IMR-90 (cell line): Measurements from ENCODE around the gene RNF212. TPM values are rescaled to one million over a fixed set of nuclear protein-coding genes. Genes with fewer than 3 reads are reported as not detected.

Experiments used
- ATAC-seq: fragments of 200-7000 bp; cut with Tn5 transposase; 2 replicates; pipeline ENCODE4 v1.9.1; 2020; ENCODE audit warnings: low read depth, mild to moderate bottlenecking, moderate library complexity
- BruUV-seq: library from RNA; stranded (reverse); fragments of 400-500 nt; replicated peaks from 2 replicates; lab custom pipeline; 2021; lab: Mats Ljungman, UMichigan
- CTCF ChIA-PET: fragments of 300-600 bp; formaldehyde crosslinking; extraction: SDS; loops from one replicate; lab custom pipeline; 2021; ENCODE audit warnings: antibody characterized with exemption; lab: Yijun Ruan, JAX
- POLR2A ChIA-PET: fragments of 300-600 bp; sonication (Branson Sonifier 250); formaldehyde crosslinking; loops from one replicate; lab custom pipeline; 2022; ENCODE audit warnings: antibody characterized with exemption; ENCODE audit not compliant: unreplicated experiment; lab: Charles Lee
- DNase-seq: peaks from one replicate; pipeline ENCODE4 v3.0.0; 2013
- H2AFZ ChIP-seq: replicated peaks from 2 replicates; pipeline ENCODE3; 2013; ENCODE audit warnings: low read length, mild to moderate bottlenecking; ENCODE audit not compliant: poor library complexity
- H2AK5ac ChIP-seq: 2 replicates; pipeline ENCODE4 v1.6.1; 2013; ENCODE audit warnings: low read depth, low read length, inconsistent platforms
- H2AK9ac ChIP-seq: replicated peaks from 2 replicates; pipeline ENCODE3; 2013; ENCODE audit warnings: mild to moderate bottlenecking, low read depth, low read length, moderate library complexity; ENCODE audit not compliant: poor library complexity
- H2BK120ac ChIP-seq: 2 replicates; pipeline ENCODE4 v1.6.1; 2013; ENCODE audit warnings: low read depth, low read length, inconsistent platforms
- H2BK15ac ChIP-seq: 3 replicates; pipeline ENCODE4 v1.6.1; 2013; ENCODE audit warnings: low read depth, low read length, inconsistent platforms
- H2BK20ac ChIP-seq: 2 replicates; pipeline ENCODE4 v1.6.1; 2013; ENCODE audit warnings: low read depth, mild to moderate bottlenecking, inconsistent platforms, low read length, moderate library complexity
- H2BK5ac ChIP-seq: 2 replicates; pipeline ENCODE4 v1.6.1; 2013; ENCODE audit warnings: mild to moderate bottlenecking, low read depth, low read length, inconsistent platforms; ENCODE audit not compliant: poor library complexity, severe bottlenecking
- H3K14ac ChIP-seq: replicated peaks from 2 replicates; pipeline ENCODE4 v1.6.1; 2013; ENCODE audit warnings: low read depth, low read length, inconsistent platforms
- H3K18ac ChIP-seq: 2 replicates; pipeline ENCODE4 v1.6.1; 2013; ENCODE audit warnings: low read depth, low read length, control low read depth
- H3K23ac ChIP-seq: 2 replicates; pipeline ENCODE4 v1.6.1; 2013; ENCODE audit warnings: low read depth, low read length, inconsistent platforms
- H3K27ac ChIP-seq: 2 replicates; pipeline ENCODE4 v1.5.1; 2013; ENCODE audit warnings: mild to moderate bottlenecking, control low read depth, low read length; ENCODE audit not compliant: insufficient read depth
- H3K27me3 ChIP-seq: 2 replicates; pipeline ENCODE4 v1.6.1; 2013; ENCODE audit warnings: low read length; ENCODE audit not compliant: control insufficient read depth, insufficient read depth
- H3K36me3 ChIP-seq: 2 replicates; pipeline ENCODE4 v1.6.1; 2013; ENCODE audit warnings: low read length, mixed read lengths; ENCODE audit not compliant: control insufficient read depth, insufficient read depth
- H3K4ac ChIP-seq: 2 replicates; pipeline ENCODE4 v1.6.1; 2013; ENCODE audit warnings: low read depth, low read length, inconsistent platforms
- H3K4me1 ChIP-seq: 2 replicates; pipeline ENCODE4 v1.6.1; 2013; ENCODE audit warnings: low read length, mixed read lengths; ENCODE audit not compliant: control insufficient read depth, insufficient read depth
- H3K4me2 ChIP-seq: 2 replicates; pipeline ENCODE4 v1.6.1; 2013; ENCODE audit warnings: low read depth, mild to moderate bottlenecking, control low read depth, low read length, moderate library complexity
- H3K4me3 ChIP-seq: 2 replicates; pipeline ENCODE4 v1.5.1; 2013; ENCODE audit warnings: low read depth, mild to moderate bottlenecking, control low read depth, low read length, moderate library complexity; ENCODE audit not compliant: insufficient read depth
- H3K56ac ChIP-seq: 2 replicates; pipeline ENCODE4 v1.6.1; 2013; ENCODE audit warnings: low read length, inconsistent platforms; ENCODE audit not compliant: insufficient read depth; ENCODE audit errors: extremely low read depth
- H3K79me1 ChIP-seq, 2 experiments: 2 replicates each; pipeline ENCODE4 v1.6.1; 2013; ENCODE audit warnings: low read length in 2 of 2, inconsistent platforms in 1 of 2, low read depth in 1 of 2
- H3K9ac ChIP-seq: 2 replicates; pipeline ENCODE4 v1.6.1; 2013; ENCODE audit warnings: low read depth, low read length, control low read depth
- H3K9me1 ChIP-seq: 2 replicates; pipeline ENCODE4 v1.6.1; 2013; ENCODE audit warnings: low read length, inconsistent platforms; ENCODE audit not compliant: insufficient read depth
- H3K9me3 ChIP-seq: 2 replicates; pipeline ENCODE4 v1.6.1; 2013; ENCODE audit warnings: low read length; ENCODE audit not compliant: control insufficient read depth, insufficient read depth
- H4K20me1 ChIP-seq: 2 replicates; pipeline ENCODE4 v1.6.1; 2013; ENCODE audit warnings: low read length, inconsistent platforms; ENCODE audit not compliant: insufficient read depth
- H4K5ac ChIP-seq: 2 replicates; pipeline ENCODE4 v1.6.1; 2013; ENCODE audit warnings: mild to moderate bottlenecking, low read depth, low read length, control low read depth
- H4K8ac ChIP-seq, 2 experiments: 2 replicates each; pipeline ENCODE4 v1.6.1; 2013; ENCODE audit warnings: low read depth in 2 of 2, low read length in 2 of 2, control low read depth in 1 of 2, inconsistent platforms in 1 of 2
- H4K91ac ChIP-seq: 2 replicates; pipeline ENCODE4 v1.6.1; 2013; ENCODE audit warnings: low read depth, low read length, inconsistent platforms; ENCODE audit not compliant: insufficient read depth
- BHLHE40 ChIP-seq: fragments of 150-350 bp; IDR thresholded peaks from 2 replicates; pipeline ENCODE4 v1.6.1; 2016; ENCODE audit warnings: mild to moderate bottlenecking, low read depth, low read length
- CEBPB ChIP-seq: IDR thresholded peaks from 2 replicates; pipeline ENCODE4 v1.6.1; 2012; ENCODE audit warnings: low read depth, low read length, improper control_type of control experiment
- CHD1 ChIP-seq: IDR thresholded peaks from 2 replicates; pipeline ENCODE4 v1.6.1; 2012; ENCODE audit warnings: low read depth, low read length, improper control_type of control experiment
- CTCF ChIP-seq: conservative IDR thresholded peaks from 2 replicates; pipeline ENCODE4 v1.5.1; 2012; ENCODE audit warnings: mild to moderate bottlenecking, low read depth, low read length, improper control_type of control experiment
- ELK1 ChIP-seq: fragments of 150-350 bp; IDR thresholded peaks from 2 replicates; pipeline ENCODE4 v1.6.1; 2016; ENCODE audit warnings: low read depth, mild to moderate bottlenecking, low read length, moderate library complexity, borderline replicate concordance
- FOS ChIP-seq: fragments of 150-350 bp; IDR thresholded peaks from 2 replicates; pipeline ENCODE4 v1.6.1; 2016; ENCODE audit warnings: low read depth, low read length
- MAFK ChIP-seq: IDR thresholded peaks from 2 replicates; pipeline ENCODE4 v1.6.1; 2012; ENCODE audit warnings: low read depth, low read length, improper control_type of control experiment
- MAZ ChIP-seq: IDR thresholded peaks from 2 replicates; pipeline ENCODE4 v1.6.1; 2012; ENCODE audit warnings: low read depth, mild to moderate bottlenecking, low read length, improper control_type of control experiment, moderate library complexity, borderline replicate concordance
- MXI1 ChIP-seq: IDR thresholded peaks from 2 replicates; pipeline ENCODE4 v1.6.1; 2012; ENCODE audit warnings: low read depth, mild to moderate bottlenecking, low read length, moderate library complexity, borderline replicate concordance
- NFE2L2 ChIP-seq: fragments of 150-350 bp; IDR thresholded peaks from 2 replicates; pipeline ENCODE4 v1.6.1; 2016; ENCODE audit warnings: low read depth, mild to moderate bottlenecking, low read length
- POLR2A ChIP-seq: IDR thresholded peaks from 2 replicates; pipeline ENCODE4 v1.6.1; 2012; ENCODE audit warnings: mild to moderate bottlenecking, low read depth, low read length
- RAD21 ChIP-seq: IDR thresholded peaks from 2 replicates; pipeline ENCODE4 v1.6.1; 2012; ENCODE audit warnings: low read length, improper control_type of control experiment
- RCOR1 ChIP-seq: IDR thresholded peaks from 2 replicates; pipeline ENCODE4 v1.6.1; 2012; ENCODE audit warnings: mild to moderate bottlenecking, low read length, improper control_type of control experiment; ENCODE audit not compliant: insufficient replicate concordance
- RFX5 ChIP-seq: IDR thresholded peaks from 2 replicates; pipeline ENCODE4 v1.8.0; 2012; ENCODE audit warnings: low read depth, mild to moderate bottlenecking, low read length, moderate library complexity
- SMC3 ChIP-seq: fragments of 150-350 bp; IDR thresholded peaks from 2 replicates; pipeline ENCODE4 v1.6.1; 2016; ENCODE audit warnings: low read depth, mild to moderate bottlenecking, antibody characterized with exemption, low read length, moderate library complexity
- USF2 ChIP-seq: fragments of 150-350 bp; IDR thresholded peaks from 2 replicates; pipeline ENCODE4 v1.6.1; 2017; ENCODE audit warnings: mild to moderate bottlenecking, antibody characterized with exemption, low read length, low read depth
- WGBS, 2 experiments: methylation state at CpG; one replicate each; pipeline versions ENCODE4 v1.1.5 to v1.1.7; 2013; ENCODE audit warnings: missing lambda C conversion rate in 2 of 2; ENCODE audit not compliant: insufficient read length in 1 of 2; ENCODE audit errors: extremely low coverage in 2 of 2; 5-methylcytosine and 5-hydroxymethylcytosine counted together
- dilution Hi-C: fragments of 300-500 bp; cut with HindIII; formaldehyde crosslinking; loops from one replicate; pipeline ENCODE4 v1.14.3; 2018; ENCODE audit warnings: low sequenced_read_pairs; ENCODE audit not compliant: unreplicated experiment
- in situ Hi-C: fragments of 300-500 bp; cut with MboI; formaldehyde crosslinking; loops from 3 replicates; pipeline ENCODE4 v1.14.3; 2019; ENCODE audit warnings: low sequenced_read_pairs, inconsistent platforms, mixed read lengths
- intact Hi-C: fragments of 100-400 bp; cut with micrococcal nuclease; formaldehyde crosslinking; loops from 2 replicates; pipeline ENCODE4 v1.10.0; 2022
- polyA plus RNA-seq, 3 experiments: library from polyadenylated mRNA; depleted of rRNA; stranded (reverse); fragments of >200 nt; gene quantifications; 2 replicates each; pipeline ENCODE4 v1.2.3, GENCODE V29; 2012; ENCODE audit warnings: low replicate concordance in 1 of 3
- total RNA-seq: library from RNA; depleted of rRNA; stranded (reverse); fragments of >200 nt; gene quantifications from 2 replicates; pipeline ENCODE4 v1.2.3, GENCODE V29; 2012

The RNF212 gene
- total and polyA plus RNA-seq, 2 of the 4 experiments (the other 2 are of a cell fraction) = under 0.01 to 0.51 TPM

GRCh38 chr4:1027915-1028238 lies 85.5 kb downstream of the RNF212 start:
- H3K14ac ChIP-seq = no peak overlapping the region
- in situ Hi-C loops (no loop called here), intact Hi-C loops (no loop called here), dilution Hi-C loops (no loop called here)
- WGBS, 2 experiments = 59% methylated on average over 7 of the region's 9 CpGs; no CpG with 5 or more reads in 1 of the 2 experiments
- DNase-seq (no peak), ATAC-seq (peak; percentile 21)
- no peaks in the 10 kb centered on the region for H3K27me3 ChIP-seq
- no peak overlapping the region for H3K56ac ChIP-seq
- no peak overlapping the region for H2BK5ac ChIP-seq
- H3K4me2 ChIP-seq = no peak overlapping the region
- H3K27ac ChIP-seq = no peak overlapping the region
- H4K20me1 ChIP-seq = peaks cover 9% of the 10 kb centered on the region; the same call in 1 of the 2 replicates
- CTCF ChIA-PET = no interaction called here
- TF ChIP-seq FOS (no peak), USF2 (no peak), RFX5 (no peak), CTCF (no peak), CHD1 (no peak), ELK1 (no peak), POLR2A (no peak), SMC3 (no peak), MAZ (no peak), MAFK (no peak), RCOR1 (no peak), MXI1 (no peak), NFE2L2 (no peak), CEBPB (no peak), RAD21 (no peak), BHLHE40 (no peak)
- H4K5ac ChIP-seq = no peak overlapping the region
- H2AFZ ChIP-seq = peak overlapping the region; percentile 26
- H3K9me3 ChIP-seq = no peaks in the 10 kb centered on the region
- no peak overlapping the region for H2BK120ac ChIP-seq
- no TSS peak for BruUV-seq
- H3K9me1 ChIP-seq = peaks cover 11% of the 10 kb centered on the region
- H3K4me1 ChIP-seq = peaks cover 4% of the 10 kb centered on the region; the same call in 1 of the 2 replicates
- H3K23ac ChIP-seq = no peak overlapping the region
- POLR2A ChIA-PET = no interaction called here
- no peak overlapping the region for H2BK15ac ChIP-seq
- H3K79me1 ChIP-seq = no peaks in the 10 kb centered on the region
- no peak overlapping the region for H3K18ac ChIP-seq
- no peak overlapping the region for H3K4ac ChIP-seq
- no peak overlapping the region for H4K91ac ChIP-seq
- H4K8ac ChIP-seq = no peak overlapping the region
- no peak overlapping the region for H3K9ac ChIP-seq
- peaks cover 21% of the 10 kb centered on the region for H3K36me3 ChIP-seq
- H2BK20ac ChIP-seq = no peak overlapping the region
- no peak overlapping the region; the same call in 1 of the 2 replicates for H2AK5ac ChIP-seq
- peak overlapping the region; percentile 18 for H2AK9ac ChIP-seq
- H3K4me3 ChIP-seq = no peak overlapping the region
